H1 (cell line): ENCODE results near the gene C17orf100. TPM values are rescaled to one million over a fixed set of nuclear protein-coding genes. Genes with fewer than 3 reads are reported as not detected.

Experiments
- CTCF ChIA-PET: fragments of 300-600 bp; sonication (Branson Sonifier 250); formaldehyde crosslinking; loops from one replicate; lab custom pipeline; 2021; ENCODE audit not compliant: partially characterized antibody; lab: Charles Lee
- POLR2A ChIA-PET: fragments of 300-600 bp; sonication (Branson Sonifier 250); formaldehyde crosslinking; loops from one replicate; lab custom pipeline; 2021; ENCODE audit warnings: inconsistent platforms; ENCODE audit not compliant: partially characterized antibody; lab: Charles Lee
- DNase-seq, 2 experiments: peaks; one replicate each; pipeline versions ENCODE4 v3.0.0 to v3.0.0-alpha.2; 2010 to 2022; ENCODE audit warnings: low spot score in 2 of 2, low read depth in 1 of 2, mixed read lengths in 1 of 2
- FAIRE-seq: peaks from 2 replicates; lab custom pipeline; 2011; peaks lifted over from hg19 to GRCh38; lab: Jason Lieb, UNC
- H2AFZ ChIP-seq: 2 replicates; pipeline ENCODE4 v1.8.1; 2012; ENCODE audit warnings: low read length, inconsistent platforms
- H2AK5ac ChIP-seq: 2 replicates; pipeline ENCODE4 v1.6.1; 2013; ENCODE audit warnings: low read depth, low read length
- H2BK120ac ChIP-seq: replicated peaks from 2 replicates; pipeline ENCODE3; 2013; ENCODE audit warnings: low read depth, low read length, inconsistent platforms
- H2BK12ac ChIP-seq: 2 replicates; pipeline ENCODE4 v1.6.1; 2013; ENCODE audit warnings: low read depth, low read length
- H2BK15ac ChIP-seq: 2 replicates; pipeline ENCODE4 v1.6.1; 2013; ENCODE audit warnings: low read length
- H2BK20ac ChIP-seq: 2 replicates; pipeline ENCODE4 v1.6.1; 2013; ENCODE audit warnings: low read length
- H2BK5ac ChIP-seq: 2 replicates; pipeline ENCODE4 v1.6.1; 2013; ENCODE audit warnings: low read depth, low read length
- H3K14ac ChIP-seq: 2 replicates; pipeline ENCODE4 v1.6.1; 2013; ENCODE audit warnings: inconsistent platforms; ENCODE audit not compliant: insufficient read length
- H3K18ac ChIP-seq: 2 replicates; pipeline ENCODE4 v1.6.1; 2013; ENCODE audit warnings: low read length; ENCODE audit errors: extremely low read depth
- H3K23ac ChIP-seq: 2 replicates; pipeline ENCODE4 v1.6.1; 2013; ENCODE audit warnings: inconsistent platforms; ENCODE audit not compliant: insufficient read length
- H3K23me2 ChIP-seq: 2 replicates; pipeline ENCODE4 v1.6.1; 2013; ENCODE audit warnings: low read depth, low read length
- H3K27ac ChIP-seq: 2 replicates; pipeline ENCODE4 v1.6.1; 2011; ENCODE audit warnings: low read depth, low read length, inconsistent platforms
- H3K27me3 ChIP-seq, 4 experiments: replicated peaks in 1 of 4; 1 replicate in 1 of 4; 2 replicates in 3 of 4; pipeline versions ENCODE4 v1.6.1 to v1.8.1; 2011 to 2013; ENCODE audit warnings: low read length in 3 of 4, mild to moderate bottlenecking in 3 of 4, inconsistent platforms in 2 of 4, mixed read lengths in 2 of 4, moderate library complexity in 1 of 4; ENCODE audit not compliant: control insufficient read depth in 3 of 4, insufficient read depth in 3 of 4; ENCODE audit errors: extremely low read depth in 1 of 4
- H3K36me3 ChIP-seq, 4 experiments: 2 replicates each; pipeline versions ENCODE4 v1.6.1 to v1.8.1; 2011 to 2013; ENCODE audit warnings: mild to moderate bottlenecking in 4 of 4, low read length in 3 of 4, moderate library complexity in 2 of 4, control low read depth in 1 of 4, inconsistent platforms in 1 of 4; ENCODE audit not compliant: insufficient read depth in 4 of 4, control insufficient read depth in 2 of 4
- H3K4ac ChIP-seq: replicated peaks from 2 replicates; pipeline ENCODE3; 2013; ENCODE audit warnings: low read length, low read depth, mixed read lengths, inconsistent platforms; ENCODE audit not compliant: insufficient read length
- H3K4me1 ChIP-seq, 4 experiments: replicated peaks in 1 of 4; 1 replicate in 1 of 4; 2 replicates in 3 of 4; pipeline versions ENCODE4 v1.6.1 to v1.8.1; 2011 to 2013; ENCODE audit warnings: low read length in 3 of 4, inconsistent platforms in 2 of 4, mixed read lengths in 1 of 4; ENCODE audit not compliant: insufficient read depth in 4 of 4, control insufficient read depth in 3 of 4
- H3K4me2 ChIP-seq, 2 experiments: 2 replicates each; pipeline versions ENCODE4 v1.6.1 to v1.8.1; 2011 to 2013; ENCODE audit warnings: low read depth in 2 of 2, low read length in 2 of 2, control low read depth in 1 of 2, inconsistent platforms in 1 of 2, mild to moderate bottlenecking in 1 of 2; ENCODE audit not compliant: insufficient read depth in 1 of 2
- H3K4me3 ChIP-seq, 4 experiments: fragments of 200-600, 300-600 bp in 1 of 4; sonication (generic), shearing (Covaris generic), sonication (Bioruptor Twin) in 1 of 4; 2 replicates each; pipeline versions ENCODE4 v1.5.1 to v1.8.1; 2011 to 2016; ENCODE audit warnings: low read length in 4 of 4, low read depth in 3 of 4, control low read depth in 2 of 4, inconsistent platforms in 2 of 4, mild to moderate bottlenecking in 2 of 4, mixed read lengths in 1 of 4, moderate library complexity in 1 of 4; ENCODE audit not compliant: insufficient read depth in 2 of 4; ENCODE audit errors: extremely low read depth in 1 of 4
- H3K56ac ChIP-seq: replicated peaks from 2 replicates; pipeline ENCODE3; 2013; ENCODE audit warnings: low read depth, mild to moderate bottlenecking, mixed read lengths, low read length, inconsistent platforms; ENCODE audit not compliant: insufficient read length
- H3K79me1 ChIP-seq: 2 replicates; pipeline ENCODE4 v1.6.1; 2013; ENCODE audit warnings: low read depth, low read length, control low read depth
- H3K79me2 ChIP-seq, 2 experiments: 2 replicates each; pipeline versions ENCODE4 v1.6.1 to v1.8.1; 2012 to 2013; ENCODE audit warnings: low read length in 2 of 2, mild to moderate bottlenecking in 2 of 2, inconsistent platforms in 1 of 2; ENCODE audit not compliant: insufficient read depth in 2 of 2, control insufficient read depth in 1 of 2
- H3K9ac ChIP-seq, 4 experiments: replicated peaks in 1 of 4; 1 replicate in 1 of 4; 2 replicates in 3 of 4; pipeline versions ENCODE4 v1.6.1 to v1.8.1; 2011 to 2013; ENCODE audit warnings: low read depth in 3 of 4, low read length in 3 of 4, control low read depth in 2 of 4, mild to moderate bottlenecking in 2 of 4, moderate library complexity in 2 of 4, inconsistent platforms in 1 of 4; ENCODE audit errors: extremely low read depth in 1 of 4
- H3K9me3 ChIP-seq, 2 experiments: 2 replicates each; pipeline versions ENCODE4 v1.6.1 to v1.8.1; 2012 to 2013; ENCODE audit warnings: mild to moderate bottlenecking in 2 of 2, moderate library complexity in 2 of 2, control low read depth in 1 of 2, inconsistent platforms in 1 of 2, low read depth in 1 of 2, low read length in 1 of 2, mixed read lengths in 1 of 2; ENCODE audit not compliant: insufficient read depth in 2 of 2
- H4K20me1 ChIP-seq, 2 experiments: replicated peaks in 1 of 2; 2 replicates each; pipeline versions ENCODE3 to v1.8.1; 2011 to 2013; ENCODE audit warnings: inconsistent platforms in 2 of 2, low read length in 2 of 2, mild to moderate bottlenecking in 1 of 2; ENCODE audit not compliant: insufficient read depth in 2 of 2, control insufficient read depth in 1 of 2
- H4K5ac ChIP-seq: 2 replicates; pipeline ENCODE4 v1.6.1; 2013; ENCODE audit warnings: low read length, low read depth, mixed read lengths, inconsistent platforms; ENCODE audit not compliant: insufficient read length
- H4K8ac ChIP-seq: 2 replicates; pipeline ENCODE4 v1.8.0; 2013; ENCODE audit warnings: mild to moderate bottlenecking, moderate library complexity, low read length, inconsistent platforms; ENCODE audit not compliant: insufficient read depth; ENCODE audit errors: extremely low read depth
- H4K91ac ChIP-seq: replicated peaks from 2 replicates; pipeline ENCODE3; 2013; ENCODE audit warnings: low read length, mixed read lengths, inconsistent platforms; ENCODE audit not compliant: insufficient read length
- CEBPB ChIP-seq: IDR thresholded peaks from 2 replicates; pipeline ENCODE4 v1.6.1; 2012; ENCODE audit warnings: low read depth, low read length
- FOSL1 ChIP-seq: IDR thresholded peaks from 2 replicates; pipeline ENCODE4 v1.6.1; 2011; ENCODE audit warnings: mild to moderate bottlenecking, low read depth, low read length, moderate library complexity; ENCODE audit not compliant: insufficient read depth
- WGBS, 2 experiments: shearing (Covaris generic) in 1 of 2; methylation state at CpG; one replicate each; pipeline versions ENCODE4 v1.1.6 to v1.1.7; 2013 to 2015; ENCODE audit warnings: low lambda C conversion rate in 2 of 2, mixed read lengths in 2 of 2, inconsistent platforms in 1 of 2, low coverage in 1 of 2, missing lambda C conversion rate in 1 of 2; ENCODE audit not compliant: insufficient replicate concordance in 2 of 2, insufficient coverage in 1 of 2, insufficient read length in 1 of 2; ENCODE audit errors: extremely low coverage in 1 of 2, missing lambda C conversion rate in 1 of 2; 5-methylcytosine and 5-hydroxymethylcytosine counted together
- polyA plus RNA-seq, 7 experiments: library from polyadenylated mRNA; depleted of rRNA in 3 of 7; stranded (reverse) in 5 of 7; unstranded in 2 of 7; fragments of >200 nt in 5 of 7; fragments of 200-250 nt in 2 of 7; gene quantifications; 1 replicate in 5 of 7; 2 replicates in 1 of 7; 4 replicates in 1 of 7; pipeline versions ENCODE4 v1.2.1 to v1.2.3, GENCODE V29; 2011 to 2013; ENCODE audit warnings: missing spikeins in 2 of 7, mixed read lengths in 2 of 7
- total RNA-seq: library from RNA; stranded (reverse); fragmentation: NEBNext Ultra II Directional; extraction: Animal tissue kit (Norgen Biotek cat#: 25700); gene quantifications from 2 replicates; pipeline ENCODE4 v1.2.1, GENCODE V29; 2021

The C17orf100 gene
- total and polyA plus RNA-seq, 2 of the 8 experiments (the other 6 are each of a cell fraction or from before 2014, with no cell fraction given), result 2.1 to 2.8 TPM

DNA sequence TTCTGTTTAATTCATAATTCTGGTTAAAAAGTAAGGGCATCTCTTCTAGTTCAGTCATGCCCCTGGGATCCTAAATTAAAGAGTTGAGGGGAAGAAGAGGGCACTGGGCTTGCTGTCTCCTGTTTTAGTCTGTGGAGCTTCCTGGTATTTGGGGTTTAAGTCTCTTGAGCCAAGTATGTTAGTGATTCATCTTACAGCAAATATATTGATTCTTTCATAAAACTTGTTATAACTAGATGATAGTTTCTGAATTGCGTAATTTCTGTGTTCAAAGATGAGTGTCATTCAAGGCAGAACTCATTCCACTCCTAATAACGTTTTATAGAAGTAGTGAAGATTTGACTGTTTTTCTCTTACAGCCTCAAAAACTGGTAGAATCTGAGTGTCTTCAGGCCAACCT is 9.0 kb upstream of the C17orf100 start:
- 75% methylated on average over 2 of the region's 2 CpGs; no CpG with 5 or more reads in 1 of the 2 experiments for WGBS, 2 experiments
- FAIRE-seq, result no peak
- TF ChIP-seq CEBPB, result 0 out of 2 replicates have a peak, but pooled peaks have one; percentile 37
- no peak for TF ChIP-seq FOSL1

More for the DNA sequence above, 9.0 kb upstream of the C17orf100 start:
- H3K4ac ChIP-seq, result no peak overlapping the region
- peaks cover 0 to 41% of the 10 kb centered on the region in 2 experiments; a peak in 2 of 4 replicates for H3K79me2 ChIP-seq
- H3K79me1 ChIP-seq, result peaks cover 2% of the 10 kb centered on the region; the same call in 1 of the 2 replicates
- peaks cover 0 to 9% of the 10 kb centered on the region in 2 experiments for H4K20me1 ChIP-seq
- DNase-seq, result no peak
- H3K23me2 ChIP-seq, result peaks cover 10% of the 10 kb centered on the region
- H3K14ac ChIP-seq, result no peak overlapping the region
- H2BK20ac ChIP-seq, result no peak overlapping the region
- H2AK5ac ChIP-seq, result no peak overlapping the region
- peaks cover 0 to 34% (median 9%) of the 10 kb centered on the region in 4 experiments; a peak in 6 of 8 replicates for H3K36me3 ChIP-seq
- H3K56ac ChIP-seq, result no peak overlapping the region
- CTCF ChIA-PET, result no interaction called here
- H3K27ac ChIP-seq, result no peak overlapping the region
- H3K4me1 ChIP-seq, result peaks cover 0 to 10% (median 2%) of the 10 kb centered on the region in 4 experiments; a peak in 4 of 7 replicates
- no peak overlapping the region for H2BK15ac ChIP-seq
- POLR2A ChIA-PET, result interaction anchor here (1.4 to 1.7 kb wide), 3 partner anchors 169 to 207 kb away, joined by 3 to 5 read pairs (median 4); no protein-coding TSS in a partner anchor
- no peak overlapping the region for H2BK120ac ChIP-seq
- no peak overlapping the region for H3K18ac ChIP-seq
- no peaks in the 10 kb centered on the region for H3K27me3 ChIP-seq
- no peak overlapping the region for H4K5ac ChIP-seq
- H3K9me3 ChIP-seq, result no peaks in the 10 kb centered on the region
- peak overlapping the region in 1 of 2 experiments; percentile 77; a peak in 2 of 4 replicates for H3K4me2 ChIP-seq
- no peak overlapping the region for H2AFZ ChIP-seq
- no peak overlapping the region for H3K23ac ChIP-seq
- H3K4me3 ChIP-seq, result peak overlapping the region in 1 of 4 experiments; percentile 87; a peak in 1 of 8 replicates
- no peak overlapping the region for H3K9ac ChIP-seq
- H2BK5ac ChIP-seq, result no peak overlapping the region
- no peak overlapping the region for H4K91ac ChIP-seq
- no peak overlapping the region for H2BK12ac ChIP-seq
- H4K8ac ChIP-seq, result no peak overlapping the region
